HG03432 (cell line): ENCODE measurements around the gene SLC39A9.
"Not testable (repeated sequence)": the region's sequence is repeated elsewhere in the genome, so short reads cannot be mapped to it uniquely, and the experiment has no call there.

Experiments
- ATAC-seq: cut with Tn5 transposase; IDR thresholded peaks from one replicate; pipeline ENCODE4 v1.9.1; 2021; ENCODE audit warnings: mild to moderate bottlenecking, moderate library complexity; ENCODE audit not compliant: unreplicated experiment

Gene SLC39A9

GRCh38 chr14:69497866-69498265, 99.4 kb downstream of the SLC39A9 start:
- ATAC-seq: not testable (repeated sequence)

GRCh38 chr14:69498286-69498685, 99.8 kb downstream of the SLC39A9 start:
- ATAC-seq: not testable (repeated sequence)

- ATAC-seq: no peak
Measured at GRCh38 chr14:69499436-69499835, 100.9 kb downstream of the SLC39A9 start.

GRCh38 chr14:69500096-69500495, 101.6 kb downstream of the SLC39A9 start:
- no peak for ATAC-seq

- no peak for ATAC-seq
Measured at GRCh38 chr14:69500736-69501135, 102.2 kb downstream of the SLC39A9 start.

GRCh38 chr14:69501423-69501838, 102.9 kb downstream of the SLC39A9 start:
- no peak for ATAC-seq

GRCh38 chr14:69504775-69505174, 106.3 kb downstream of the SLC39A9 start:
- ATAC-seq: no peak

GRCh38 chr14:69505338-69506240, 107.1 kb downstream of the SLC39A9 start:
- ATAC-seq: no peak

GRCh38 chr14:69506241-69506595, 107.7 kb downstream of the SLC39A9 start:
- no peak for ATAC-seq
